ENCODE data around the gene HSD17B1.
A peak's percentile ranks its signal among the peaks of the same experiment; 100 is the strongest.

The HSD17B1 gene

GRCh38 chr17:42566883-42567573 lies 14.3 kb downstream of the HSD17B1 start, which contains the start of gene MLX:
MLX (plus strand) TSS chr17:42567100; CDS start chr17:42567125, 25 bp downstream.
- DNase-seq (ENCODE audit: low spot score) = peak; percentile 91

GRCh38 chr17:42568341-42569111 lies 15.8 kb downstream of the HSD17B1 start:
- DNase-seq (ENCODE audit: low spot score) = no peak

- no peak for DNase-seq (ENCODE audit: low spot score)
Observed at GRCh38 chr17:42571435-42572225, 18.9 kb downstream of the HSD17B1 start.

- no peak for DNase-seq (ENCODE audit: low spot score)
Observed at GRCh38 chr17:42573095-42573494, 20.4 kb downstream of the HSD17B1 start.

GRCh38 chr17:42574463-42574862 lies 21.7 kb downstream of the HSD17B1 start:
- no peak for DNase-seq (ENCODE audit: low spot score)

- DNase-seq (ENCODE audit: low spot score) = no peak
Observed at GRCh38 chr17:42577140-42577531, 24.4 kb downstream of the HSD17B1 start.

- peak; percentile 94 for DNase-seq (ENCODE audit: low spot score)
Observed at GRCh38 chr17:42577532-42578281, 25.0 kb downstream of the HSD17B1 start, which contains the start of gene PSMC3IP. PSMC3IP (minus strand) TSS chr17:42577729; CDS start chr17:42577686, 43 bp downstream.

- DNase-seq (ENCODE audit: low spot score) = peak; percentile 66
Observed at GRCh38 chr17:42578282-42578869, 25.7 kb downstream of the HSD17B1 start.

- no peak for DNase-seq (ENCODE audit: low spot score)
Observed at GRCh38 chr17:42579794-42580551, 27.2 kb downstream of the HSD17B1 start.

GRCh38 chr17:42581744-42582270 lies 29.1 kb downstream of the HSD17B1 start:
- no peak for DNase-seq (ENCODE audit: low spot score)

- no peak for DNase-seq (ENCODE audit: low spot score)
Observed at GRCh38 chr17:42584880-42585279, 32.2 kb downstream of the HSD17B1 start.

- no peak for DNase-seq (ENCODE audit: low spot score)
Observed at GRCh38 chr17:42585353-42585752, 32.6 kb downstream of the HSD17B1 start.

GRCh38 chr17:42586514-42587230 lies 33.9 kb downstream of the HSD17B1 start:
- DNase-seq (ENCODE audit: low spot score) = no peak

- DNase-seq (ENCODE audit: low spot score) = no peak
Observed at GRCh38 chr17:42590886-42591285, 38.2 kb downstream of the HSD17B1 start.

- no peak for DNase-seq (ENCODE audit: low spot score)
Observed at GRCh38 chr17:42591411-42591810, 38.7 kb downstream of the HSD17B1 start.

- DNase-seq (ENCODE audit: low spot score) = no peak
Observed at GRCh38 chr17:42596386-42596785, 43.7 kb downstream of the HSD17B1 start.

- no peak for DNase-seq (ENCODE audit: low spot score)
Observed at GRCh38 chr17:42598905-42599304, 46.2 kb downstream of the HSD17B1 start.

- no peak for DNase-seq (ENCODE audit: low spot score)
Observed at GRCh38 chr17:42603318-42603717, 50.6 kb downstream of the HSD17B1 start.

Data from CD4-positive, alpha-beta T cell treated with Interleukin-2 at 100 ng/mL for 4 hours (primary cell).